ENCODE measurements around the gene APLNR.

- no peak for TF ChIP-seq CTCF (IDR thresholded peaks at IDR 0.05; ENCODE audit: low read depth, low read length, missing input control)
- no peak for TF ChIP-seq GABPA (IDR thresholded peaks at IDR 0.05 in 1 of 2, conservative IDR thresholded peaks at IDR 0.05 in 1 of 2)
- TF ChIP-seq YY1 (IDR thresholded peaks at IDR 0.05): no peak
- no peak for TF ChIP-seq FOXA1 (IDR thresholded peaks at IDR 0.05)
- no peak for TF ChIP-seq ATF3 (IDR thresholded peaks at IDR 0.05)
- no peak for TF ChIP-seq JUND (IDR thresholded peaks at IDR 0.05)
These were observed 24.1 kb upstream of the APLNR start for GRCh38 chr11:57260937-57261783.

Measured in liver (tissue), 3 donors.